Islet precursor cell (in vitro differentiated cells): Measurements from ENCODE around the gene ZNF598.
A peak's percentile ranks its signal among the peaks of the same experiment; 100 is the strongest.
"Not testable (repeated sequence)": the region's sequence is repeated elsewhere in the genome, so short reads cannot be mapped to it uniquely, and the experiment has no call there.

ENCODE experiments used
- DNase-seq: peaks from one replicate; pipeline ENCODE4 v3.0.0-alpha.2; 2018

ZNF598 gene

GRCh38 chr16:1974157-1975070 lies 35.2 kb downstream of the ZNF598 start:
- no peak for DNase-seq

GRCh38 chr16:1973461-1974156 lies 36.0 kb downstream of the ZNF598 start:
- no peak for DNase-seq

- peak; percentile 62 for DNase-seq
These were observed 37.1 kb downstream of the ZNF598 start for GRCh38 chr16:1972490-1972877.

- peak; percentile 96 for DNase-seq
These were observed 37.7 kb downstream of the ZNF598 start, which contains the start of gene TBL3 for GRCh38 chr16:1971796-1972489. TSS of gene TBL3 (plus strand) at chr16:1972053. CDS start at chr16:1972165, 112 bp downstream.

GRCh38 chr16:1968146-1968953 lies 41.3 kb downstream of the ZNF598 start:
- no peak for DNase-seq

GRCh38 chr16:1966460-1966859 lies 43.2 kb downstream of the ZNF598 start, which contains the start of gene RNF151:
TSS of gene RNF151 (plus strand) at chr16:1966856. CDS start at chr16:1966882, 26 bp downstream.
- DNase-seq, result no peak

GRCh38 chr16:1965396-1966001 lies 44.1 kb downstream of the ZNF598 start:
- no peak for DNase-seq

- DNase-seq, result peak; percentile 99
These were observed 44.9 kb downstream of the ZNF598 start, which contains the start of gene RPS2 for GRCh38 chr16:1964506-1965395. TSS of gene RPS2 (minus strand) at chr16:1964826. CDS start at chr16:1964625, 201 bp downstream.

- no peak for DNase-seq
These were observed 45.7 kb downstream of the ZNF598 start for GRCh38 chr16:1963806-1964505.

GRCh38 chr16:1962161-1963153 lies 47.2 kb downstream of the ZNF598 start:
- DNase-seq, result not testable (repeated sequence)

GRCh38 chr16:1961651-1962067 lies 48.0 kb downstream of the ZNF598 start:
- no peak for DNase-seq

GRCh38 chr16:1960665-1961630 lies 48.7 kb downstream of the ZNF598 start:
- no peak for DNase-seq

GRCh38 chr16:1959269-1960039 lies 50.2 kb downstream of the ZNF598 start, which contains the start of gene NDUFB10:
TSS of gene NDUFB10 (plus strand) at chr16:1959538. CDS start at chr16:1959625, 87 bp downstream.
- peak; percentile 96 for DNase-seq

GRCh38 chr16:1958715-1959268 lies 50.8 kb downstream of the ZNF598 start:
- DNase-seq, result no peak

GRCh38 chr16:1958143-1958491 lies 51.5 kb downstream of the ZNF598 start:
- DNase-seq, result not testable (repeated sequence)
